Vagina (tissue), 2 donors: Measurements from ENCODE around the gene PLA2R1.

ENCODE experiments used
- CTCF ChIP-seq, 3 experiments: fragments of 450-650 bp in 2 of 3; fragments of 200-600 bp in 1 of 3; sonication (generic) in 1 of 3; IDR thresholded peaks; one replicate each; pipeline ENCODE4 v1.5.1; 2017 to 2019; ENCODE audit warnings: antibody characterized with exemption in 3 of 3, mild to moderate bottlenecking in 2 of 3, moderate library complexity in 2 of 3
- POLR2A ChIP-seq, 2 donors: fragments of 450-650 bp; IDR thresholded peaks; one replicate each; pipeline ENCODE4 v1.6.1; 2017; ENCODE audit warnings: antibody characterized with exemption in 2 of 2, mild to moderate bottlenecking in 2 of 2, moderate library complexity in 2 of 2
- POLR2AphosphoS5 ChIP-seq, 2 donors: sonication (generic); formaldehyde crosslinking; IDR thresholded peaks; one replicate each; pipeline ENCODE4 v1.9.0; 2017; ENCODE audit warnings: antibody characterized with exemption in 2 of 2, mild to moderate bottlenecking in 2 of 2, low read depth in 1 of 2; ENCODE audit not compliant: insufficient read depth in 1 of 2

DNA sequence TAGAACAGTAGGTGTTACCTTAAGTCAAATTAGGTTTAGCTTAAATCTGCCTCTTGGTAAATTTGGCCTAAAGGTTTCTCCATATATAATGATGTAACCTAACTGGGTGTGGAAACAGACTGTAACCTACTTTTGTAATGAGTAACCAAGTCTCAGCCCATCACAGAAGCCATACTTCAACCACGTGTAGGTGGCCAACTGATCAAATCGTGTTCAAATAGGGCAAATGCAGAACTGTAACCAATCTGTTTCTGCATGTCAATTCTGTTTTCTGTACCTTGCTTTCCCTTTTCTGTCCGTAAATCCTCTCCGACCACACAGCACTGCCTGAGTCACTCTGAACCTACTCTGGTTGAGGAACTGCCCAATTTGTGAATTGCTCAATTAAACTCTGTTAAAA, 34.0 kb upstream of the PLA2R1 start:
- TF ChIP-seq CTCF (IDR thresholded peaks at IDR 0.05), result no peak
- no peak for TF ChIP-seq POLR2AphosphoS5 (IDR thresholded peaks at IDR 0.05; ENCODE audit: insufficient read depth in 1 of 2, low read depth in 1 of 2)
- no peak for TF ChIP-seq POLR2A (IDR thresholded peaks at IDR 0.05)
